Stimulated activated CD4-positive, alpha-beta T cell treated with anti-CD3 and anti-CD28 coated beads, Interleukin-4, amount 100 ng/mL, for 48 hours (primary cell): ENCODE data around the gene NRG2.
A peak's percentile ranks its signal among the peaks of the same experiment; 100 is the strongest.

Experiments
- DNase-seq, 2 donors: peaks; one replicate each; pipeline ENCODE4 v3.0.0-alpha.2; 2020; ENCODE audit warnings: low read depth in 2 of 2

The NRG2 gene

GRCh38 chr5:140042643-140043507 is at the start of gene NRG2:
TSS of gene NRG2 (minus strand) at chr5:140043299.
- peak; percentile 18 to 21 for DNase-seq

DNA sequence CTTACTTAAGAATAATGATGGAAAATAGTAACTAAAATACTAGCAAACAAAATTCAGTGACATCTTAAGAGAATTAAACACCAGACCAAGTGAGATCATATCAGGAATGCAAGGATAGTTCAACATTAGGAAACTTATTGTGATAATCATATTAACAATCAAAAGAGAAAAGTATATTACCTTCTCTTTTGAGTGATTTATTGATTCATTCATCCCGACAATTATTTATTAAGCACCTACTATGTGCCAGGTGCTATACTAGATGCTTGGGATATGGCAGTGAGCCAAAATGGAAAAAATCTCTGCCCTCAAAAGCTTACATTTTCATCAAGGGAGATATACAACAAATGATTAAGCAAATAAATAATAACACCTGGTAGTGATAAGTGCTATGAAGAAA is 47.2 kb upstream of the NRG2 start:
- no peak for DNase-seq

DNA sequence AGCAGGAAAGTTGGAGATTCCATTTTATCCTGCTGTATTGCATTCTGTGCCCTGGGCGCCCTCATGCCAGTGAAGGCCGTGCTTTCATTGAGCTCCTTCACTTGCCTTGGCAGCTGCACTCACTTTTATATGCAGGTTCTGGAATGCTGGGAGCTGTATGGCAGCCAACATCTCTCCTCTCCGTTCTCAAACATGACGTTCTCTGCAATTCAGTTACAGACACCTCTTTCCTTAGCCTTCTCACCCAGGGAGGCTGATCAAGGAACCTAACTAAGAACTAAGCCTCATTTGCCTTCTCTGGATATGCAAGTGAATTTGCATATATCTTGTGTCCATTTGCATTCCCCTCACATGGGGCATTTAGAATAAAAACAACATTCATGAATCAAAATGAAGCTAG is 41.4 kb upstream of the NRG2 start:
- DNase-seq = no peak

DNA sequence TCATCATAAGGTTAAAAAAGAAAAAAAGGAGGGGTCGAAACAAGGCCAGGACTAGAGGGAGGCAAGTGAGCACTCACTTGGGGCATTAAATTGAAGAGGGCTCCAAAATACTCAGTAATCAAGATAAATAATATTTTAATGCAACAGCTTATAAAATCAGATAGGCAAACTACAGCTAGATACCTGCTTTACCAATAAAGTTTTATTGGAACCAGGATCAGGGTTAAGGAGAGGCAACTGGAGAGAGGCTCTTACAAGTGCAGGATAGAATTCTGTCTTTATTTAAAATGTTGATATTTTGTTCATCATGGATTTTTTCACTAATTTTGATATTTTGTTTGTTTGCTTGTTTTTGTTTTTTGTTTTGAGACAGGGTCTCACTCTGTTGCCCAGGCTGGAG is 40.6 kb upstream of the NRG2 start:
- DNase-seq = no peak

DNA sequence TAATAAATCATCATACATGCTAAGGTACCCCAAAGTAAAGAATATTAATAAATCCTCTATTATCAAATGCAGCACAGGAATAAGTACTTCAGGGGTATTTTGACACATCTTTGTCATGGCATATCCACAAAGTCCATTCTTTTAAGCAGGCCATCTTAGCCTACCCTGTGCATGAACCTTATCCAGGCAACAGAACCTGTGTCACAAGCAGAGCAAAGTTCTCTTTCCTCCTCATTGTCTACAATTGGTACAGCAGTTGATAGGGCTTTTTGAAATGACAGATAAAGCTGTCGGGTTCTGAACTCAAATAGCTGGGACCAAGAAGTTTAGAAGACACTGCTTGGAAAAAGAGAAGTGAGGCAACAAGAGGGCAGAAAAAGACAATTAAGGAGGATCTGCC is 40.0 kb upstream of the NRG2 start:
- no peak for DNase-seq

DNA sequence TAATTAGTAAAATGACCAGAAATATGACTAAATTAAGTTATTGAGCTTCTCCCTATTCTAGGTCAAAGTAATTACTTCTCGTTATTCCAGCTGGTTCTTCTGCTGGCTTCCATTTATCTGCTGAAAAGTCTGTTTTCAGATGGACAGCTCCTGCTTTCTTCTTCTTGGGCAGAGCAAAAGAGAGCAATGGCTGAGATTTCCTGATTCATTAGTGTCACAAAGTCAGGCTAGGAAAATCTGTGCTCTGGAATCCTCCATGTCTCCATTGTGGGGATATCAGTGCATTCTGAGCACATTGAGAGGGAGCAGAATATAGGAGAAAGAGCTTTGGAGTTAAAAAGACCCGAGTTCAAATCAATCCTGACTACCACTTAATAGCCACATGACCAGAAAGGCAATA is 33.7 kb upstream of the NRG2 start:
- no peak for DNase-seq

GRCh38 chr5:140076142-140076541 is 33.0 kb upstream of the NRG2 start:
- no peak for DNase-seq

- no peak for DNase-seq
Measured at GRCh38 chr5:140075371-140075770, 32.3 kb upstream of the NRG2 start.

DNA sequence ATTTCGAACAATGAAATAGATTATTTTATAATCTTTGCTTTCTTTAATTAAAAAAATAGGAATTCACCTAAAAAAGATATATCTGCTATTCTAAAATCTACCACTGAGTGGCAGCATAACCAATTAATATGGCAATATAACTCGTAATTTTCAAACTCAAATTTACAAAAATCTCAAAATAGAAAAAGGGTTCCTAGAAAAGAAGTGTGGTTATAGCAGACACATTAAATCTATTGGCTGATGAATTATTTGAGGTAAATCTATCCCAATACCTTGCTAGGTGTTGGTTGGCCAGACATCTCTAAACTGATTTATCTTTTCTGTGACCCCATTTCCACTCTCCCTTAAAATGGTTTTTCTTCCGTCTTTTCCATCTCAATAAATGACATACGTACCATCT is 30.2 kb upstream of the NRG2 start:
- DNase-seq = no peak

DNA sequence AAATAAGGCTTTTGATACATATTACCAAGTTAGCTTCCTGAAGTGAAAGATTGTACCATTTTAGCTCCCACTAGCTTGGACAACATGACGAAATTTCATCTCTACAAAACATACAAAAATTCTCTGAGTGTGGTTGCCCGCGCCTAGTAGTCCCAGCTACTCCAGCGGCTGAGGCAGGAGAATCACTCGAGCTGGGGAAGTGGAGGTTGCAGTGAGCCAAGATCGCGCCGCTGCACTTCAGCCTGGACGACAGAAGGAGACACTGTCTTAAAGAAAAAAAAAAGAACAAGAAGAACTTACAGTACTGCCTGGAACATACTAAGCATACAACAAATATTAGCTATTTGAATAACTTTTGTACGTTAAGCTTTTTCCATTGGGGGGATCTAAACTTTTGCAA is 29.7 kb upstream of the NRG2 start:
- DNase-seq = no peak

DNA sequence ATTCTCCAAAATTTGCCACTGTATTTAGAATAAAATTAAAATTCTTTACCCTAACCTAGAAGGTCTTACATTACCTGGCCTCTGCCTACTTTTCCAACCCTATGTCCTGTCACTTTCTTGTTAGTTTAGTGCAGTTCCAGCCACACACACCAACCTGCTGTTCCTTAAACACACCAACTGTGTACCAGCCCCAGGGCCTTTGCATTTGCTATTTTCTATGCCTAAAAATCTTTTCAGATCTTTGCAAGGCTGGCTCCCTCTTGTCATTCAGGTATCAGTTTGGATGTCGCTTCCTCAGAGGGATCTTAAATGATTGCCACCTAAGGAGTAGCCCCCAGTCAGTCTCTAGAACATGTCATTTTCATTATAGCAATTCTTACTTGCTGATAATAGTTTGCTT is 17.7 kb upstream of the NRG2 start:
- no peak for DNase-seq

DNA sequence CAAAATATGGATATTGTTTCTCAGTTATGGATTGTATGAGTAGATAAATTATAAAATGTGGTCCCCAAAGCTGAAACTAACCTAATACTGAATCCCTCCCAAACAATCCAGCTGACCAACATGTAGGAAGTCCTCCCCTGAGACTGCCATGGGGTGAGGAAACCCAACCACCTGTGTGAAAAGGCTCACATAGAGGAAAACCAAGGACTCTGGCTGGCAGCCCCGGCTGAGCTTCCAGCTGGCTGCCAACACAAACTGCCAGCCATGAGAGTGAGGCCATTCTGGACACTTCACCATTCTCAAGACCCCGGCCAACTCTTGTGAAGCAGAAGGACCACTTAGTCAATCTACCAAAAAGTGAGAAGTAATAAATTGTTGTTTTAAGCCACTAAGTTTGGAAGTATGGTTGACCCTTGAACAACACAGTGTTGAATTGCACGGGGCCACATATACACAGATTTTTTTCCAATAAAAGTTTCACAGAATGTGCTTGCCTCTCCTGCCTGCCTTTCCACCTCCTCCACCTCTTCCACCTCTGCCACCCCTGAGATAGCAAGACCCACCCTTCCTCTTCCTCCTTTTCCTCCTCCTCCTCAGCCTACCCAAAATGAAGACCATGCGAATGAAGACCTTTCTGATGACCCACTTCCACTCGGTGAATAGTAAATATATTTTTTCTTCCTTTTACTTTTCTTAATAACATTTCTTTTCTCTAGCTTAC is 15.3 kb upstream of the NRG2 start:
- no peak for DNase-seq

- no peak for DNase-seq
Measured at GRCh38 chr5:140056880-140057279, 13.8 kb upstream of the NRG2 start.

DNA sequence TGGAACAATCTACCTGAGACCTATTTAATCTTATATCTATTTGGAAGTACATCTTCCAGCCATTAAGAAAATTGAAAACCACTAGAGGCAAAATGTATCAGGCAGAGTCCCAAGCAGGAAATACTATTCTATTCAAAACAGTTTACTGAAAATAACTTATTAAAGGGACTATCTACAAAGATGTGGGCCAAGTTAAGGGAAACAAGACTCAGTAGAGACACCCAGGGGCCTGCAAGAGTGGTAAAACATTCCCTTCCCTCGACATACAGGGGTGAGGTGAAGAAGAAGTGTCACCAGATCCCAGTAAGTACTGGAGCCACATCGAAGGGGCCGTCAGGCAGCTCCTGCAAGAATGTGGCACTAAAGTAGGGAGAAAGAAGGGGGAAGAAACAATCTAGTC is 12.1 kb upstream of the NRG2 start:
- no peak for DNase-seq

DNA sequence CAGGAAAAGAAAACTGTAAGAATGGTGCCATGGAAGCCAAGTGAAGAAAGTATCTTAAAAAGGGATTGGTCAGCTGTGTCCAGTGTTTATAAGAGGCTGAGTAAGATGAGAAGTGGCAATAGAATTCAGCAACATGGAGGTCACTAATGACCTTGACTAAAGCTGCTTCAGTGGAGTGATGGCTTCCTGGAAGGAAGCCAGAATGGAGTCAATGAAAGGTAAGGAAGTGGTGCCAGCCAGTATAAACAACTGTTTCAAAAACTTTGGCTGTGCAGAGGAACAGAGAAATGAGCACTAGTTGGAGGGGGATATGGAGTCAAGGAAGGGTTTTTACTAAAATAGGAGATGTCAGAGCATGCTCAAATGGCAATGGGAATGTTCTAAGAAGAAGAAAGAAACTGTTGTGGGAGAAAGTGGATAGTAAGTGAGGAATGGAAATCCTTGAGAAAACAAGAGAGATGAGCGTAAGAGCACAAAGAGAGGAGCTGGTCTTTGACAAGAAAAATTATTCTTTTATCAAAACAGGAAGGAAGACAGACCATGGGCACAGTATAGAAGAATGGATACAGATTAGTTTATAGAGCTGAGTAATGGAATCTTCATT is 11.1 kb upstream of the NRG2 start:
- DNase-seq = no peak

DNA sequence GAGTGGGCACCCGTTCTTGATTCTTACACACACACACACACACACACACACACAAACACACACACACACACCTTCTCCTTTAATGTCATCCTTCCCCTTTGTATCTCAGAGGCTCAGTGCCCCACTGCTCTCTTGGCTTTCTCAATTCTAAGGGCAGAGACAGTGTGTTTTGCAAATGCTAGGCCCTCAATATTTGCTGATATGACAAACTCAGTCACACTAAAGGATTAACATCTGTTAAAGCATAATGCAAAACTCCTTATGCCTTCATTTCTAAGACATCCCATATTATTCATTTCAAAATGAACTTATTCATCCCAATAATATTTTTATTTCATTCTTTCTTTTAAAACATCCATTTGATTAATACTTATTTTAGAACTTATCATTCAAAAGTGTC is 8.9 kb upstream of the NRG2 start:
- no peak for DNase-seq

GRCh38 chr5:140049713-140050112 is 6.6 kb upstream of the NRG2 start:
- no peak for DNase-seq

DNA sequence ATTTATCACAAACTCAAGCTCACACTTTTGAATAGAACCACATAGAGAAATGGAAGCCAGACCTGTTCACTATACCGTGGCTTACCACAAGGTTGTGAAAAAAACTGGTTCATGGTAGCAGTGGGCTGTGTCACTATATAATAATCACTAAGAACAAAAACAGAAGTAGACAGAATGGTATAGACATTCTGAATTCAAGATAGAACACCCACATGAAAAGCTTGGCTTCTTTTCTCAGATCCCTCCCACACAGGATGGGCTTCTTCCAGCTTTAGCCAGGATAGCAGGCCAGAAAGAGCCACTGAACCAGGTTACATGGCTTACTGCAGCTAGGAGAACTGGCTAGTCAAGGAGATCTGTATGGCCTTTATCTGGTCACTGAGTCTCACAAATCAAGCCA is 6.1 kb upstream of the NRG2 start:
- DNase-seq = no peak

DNA sequence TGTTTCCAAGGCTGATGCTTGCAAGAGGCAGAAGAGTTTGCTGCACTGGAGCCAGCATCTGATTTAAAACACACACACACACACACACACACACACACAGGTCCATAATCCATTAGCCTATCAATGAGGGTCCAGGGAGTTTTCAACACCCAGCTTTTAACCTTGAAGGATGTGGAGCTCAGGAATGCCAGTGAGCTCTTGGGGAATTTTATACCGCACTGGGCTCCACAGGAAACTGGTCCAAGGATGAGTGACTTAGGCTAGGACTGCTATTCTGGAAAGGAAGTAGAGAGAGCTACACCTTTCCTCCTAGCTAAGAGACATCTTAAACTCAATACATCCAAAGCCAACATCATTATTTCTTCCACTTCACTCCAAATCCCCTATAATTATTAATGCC is 942 bp upstream of the NRG2 start:
- DNase-seq = no peak

- no peak for DNase-seq
Measured at GRCh38 chr5:140043508-140043872, 391 bp upstream of the NRG2 start.

DNA sequence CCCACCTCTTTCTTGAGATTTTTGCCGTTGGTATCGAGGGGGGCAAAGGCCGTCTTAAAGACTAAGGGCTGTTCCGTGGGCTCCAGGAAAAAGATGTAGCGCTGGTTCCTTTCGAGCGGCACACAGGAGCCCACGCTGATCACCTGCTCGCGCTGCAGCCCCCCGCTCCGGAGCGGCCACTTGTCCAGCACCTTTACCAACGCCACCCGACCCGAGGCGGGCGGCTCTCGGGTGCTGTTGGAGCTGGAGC is 781 bp downstream of the NRG2 start:
- DNase-seq = no peak

GRCh38 chr5:140041492-140042392 is 1.4 kb downstream of the NRG2 start:
- DNase-seq = no peak
